GM12874 (cell line): Measurements from ENCODE around the gene BCKDK.

Source experiments
- CTCF ChIP-seq: IDR thresholded peaks from 2 replicates; pipeline ENCODE4 v1.5.1; 2011; ENCODE audit warnings: low read depth, mild to moderate bottlenecking, control low read depth, low read length, moderate library complexity; ENCODE audit not compliant: insufficient read depth

The BCKDK gene

DNA sequence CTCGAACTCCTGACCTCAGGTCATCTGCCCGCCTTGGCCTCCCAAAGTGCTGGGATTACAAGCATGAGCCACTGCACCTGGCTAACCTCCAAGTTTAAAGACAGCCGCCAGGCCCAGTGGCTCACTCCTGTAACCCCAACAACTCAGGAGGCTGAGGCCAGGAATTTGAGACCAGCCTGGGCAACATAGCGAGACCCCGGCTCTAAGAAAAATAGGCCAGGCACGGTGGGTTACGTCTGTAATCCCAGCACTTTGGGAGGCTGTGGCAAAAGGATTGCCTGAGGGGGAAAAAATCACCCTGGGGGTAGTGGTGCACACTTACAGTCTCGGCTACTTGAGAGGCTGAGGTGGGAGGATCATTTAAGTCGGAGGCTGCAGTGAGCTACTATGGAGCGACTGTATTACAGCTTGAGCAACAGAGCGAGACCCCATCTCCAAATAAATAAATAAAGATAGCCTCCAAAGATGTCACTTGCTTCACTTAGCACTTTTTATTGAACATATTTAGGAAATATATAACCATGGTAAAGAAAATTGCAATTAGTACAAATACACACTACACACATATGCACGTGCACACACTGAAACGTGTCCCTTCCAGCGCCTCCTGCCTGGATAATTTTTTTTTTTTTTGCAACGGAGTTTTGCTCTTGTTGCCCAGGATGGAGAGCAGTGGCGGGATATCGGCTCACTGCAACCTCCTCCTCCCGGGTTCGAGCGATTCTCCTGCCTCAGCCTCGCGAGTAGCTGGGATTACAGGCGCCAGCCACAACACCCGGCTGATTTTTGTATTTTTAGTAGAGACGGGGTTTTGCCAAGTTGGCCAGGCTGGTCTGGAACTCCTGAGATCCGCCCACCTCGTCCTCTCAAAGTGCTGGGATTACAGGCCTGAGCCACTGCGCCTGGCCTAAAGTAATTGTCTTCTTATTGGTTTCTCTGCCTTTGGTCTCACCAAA is 1.4 kb upstream of the BCKDK start:
- no peak for TF ChIP-seq CTCF

DNA sequence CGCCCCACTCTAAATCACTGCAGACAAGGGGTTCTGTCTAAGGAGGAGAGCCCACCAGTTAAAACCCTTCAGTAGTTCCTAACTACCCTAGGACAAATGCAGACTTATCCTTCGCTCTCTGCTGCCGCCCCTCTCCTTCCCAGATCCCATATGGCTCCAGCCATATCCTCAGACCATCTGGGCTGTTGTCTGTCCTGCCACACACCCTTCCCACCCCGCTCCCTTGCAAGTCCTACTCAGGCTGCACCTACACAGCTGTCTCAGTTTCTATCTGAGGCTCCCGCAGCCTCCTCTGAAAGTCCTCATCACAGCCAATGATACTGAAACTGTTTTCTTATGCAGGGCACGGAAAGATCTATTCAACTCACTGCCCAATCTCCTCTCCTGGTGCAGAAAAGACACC is 720 bp upstream of the BCKDK start:
- no peak for TF ChIP-seq CTCF

- no peak for TF ChIP-seq CTCF
Measured at GRCh38 chr16:31108794-31109558, 790 bp downstream of the BCKDK start.

DNA sequence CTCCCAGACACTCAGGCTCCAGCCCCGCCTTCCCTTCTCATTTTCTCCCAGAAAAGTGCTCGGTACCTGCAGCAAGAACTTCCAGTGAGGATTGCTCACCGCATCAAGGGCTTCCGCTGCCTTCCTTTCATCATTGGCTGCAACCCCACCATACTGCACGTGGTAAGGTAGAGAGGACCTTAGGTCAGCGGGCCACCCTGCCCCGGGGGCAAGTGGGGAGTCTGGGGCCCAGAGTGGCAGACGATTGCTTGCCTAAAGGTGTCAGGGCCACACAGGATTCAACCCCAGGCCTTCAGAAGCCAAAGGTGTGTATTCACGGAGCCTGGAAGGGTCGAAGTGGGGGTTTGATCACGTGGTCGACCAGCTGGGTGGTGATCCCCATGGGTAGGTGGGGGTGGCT is 1.4 kb downstream of the BCKDK start:
- TF ChIP-seq CTCF, result no peak

DNA sequence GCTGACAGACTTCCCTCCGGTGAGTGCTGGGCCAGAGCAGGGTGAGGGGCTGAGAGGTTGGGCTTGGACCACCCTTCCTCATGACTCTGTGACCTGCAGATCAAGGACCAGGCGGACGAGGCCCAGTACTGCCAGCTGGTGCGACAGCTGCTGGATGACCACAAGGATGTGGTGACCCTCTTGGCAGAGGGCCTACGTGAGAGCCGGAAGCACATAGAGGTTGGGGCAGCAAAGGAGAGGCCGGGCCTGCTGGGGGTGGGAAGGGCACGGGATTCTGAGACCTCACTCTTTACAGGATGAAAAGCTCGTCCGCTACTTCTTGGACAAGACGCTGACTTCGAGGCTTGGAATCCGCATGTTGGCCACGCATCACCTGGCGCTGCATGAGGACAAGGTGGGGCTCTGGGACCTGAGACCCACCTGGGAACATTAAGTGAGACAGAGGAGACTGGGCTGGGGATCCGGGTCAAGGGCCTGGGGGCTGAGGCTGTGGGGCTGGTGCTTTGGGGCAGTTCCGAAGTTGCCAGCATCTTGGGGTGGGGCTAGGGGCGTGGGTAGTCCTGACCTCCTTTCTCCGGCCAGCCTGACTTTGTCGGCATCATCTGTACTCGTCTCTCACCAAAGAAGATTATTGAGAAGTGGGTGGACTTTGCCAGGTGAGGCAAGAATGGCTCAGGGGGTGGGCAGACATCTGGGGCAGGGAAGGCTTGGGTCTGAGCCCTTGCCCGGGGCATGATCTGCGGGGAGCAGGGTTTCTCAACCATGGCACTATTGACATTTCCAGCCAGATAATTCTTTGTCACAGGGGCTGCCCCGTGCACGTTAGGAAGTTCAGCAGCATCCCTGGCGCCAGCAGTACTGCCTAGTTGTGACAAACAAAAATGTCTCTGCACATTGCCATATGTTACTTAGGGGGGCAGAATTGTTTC is 2.2 kb downstream of the BCKDK start:
- no peak for TF ChIP-seq CTCF

DNA sequence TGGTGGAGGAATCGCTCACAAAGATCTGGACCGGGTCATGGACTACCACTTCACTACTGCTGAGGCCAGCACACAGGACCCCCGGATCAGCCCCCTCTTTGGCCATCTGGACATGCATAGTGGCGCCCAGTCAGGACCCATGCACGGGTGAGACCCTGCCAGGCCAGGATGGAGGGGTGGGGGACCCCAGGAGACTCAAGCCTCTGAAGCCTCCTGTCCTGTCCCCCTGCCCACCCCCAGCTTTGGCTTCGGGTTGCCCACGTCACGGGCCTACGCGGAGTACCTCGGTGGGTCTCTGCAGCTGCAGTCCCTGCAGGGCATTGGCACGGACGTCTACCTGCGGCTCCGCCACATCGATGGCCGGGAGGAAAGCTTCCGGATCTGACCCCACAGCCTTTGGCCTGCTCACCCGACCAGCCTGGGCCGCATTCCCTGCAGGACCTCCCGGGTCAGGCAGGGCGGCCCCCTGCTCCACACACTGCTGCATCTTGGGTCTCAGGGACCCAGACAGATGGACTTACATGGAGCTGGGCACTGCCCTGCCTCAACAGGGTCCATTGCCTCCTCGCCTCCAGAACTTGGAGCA is 3.8 kb downstream of the BCKDK start:
- no peak for TF ChIP-seq CTCF

DNA sequence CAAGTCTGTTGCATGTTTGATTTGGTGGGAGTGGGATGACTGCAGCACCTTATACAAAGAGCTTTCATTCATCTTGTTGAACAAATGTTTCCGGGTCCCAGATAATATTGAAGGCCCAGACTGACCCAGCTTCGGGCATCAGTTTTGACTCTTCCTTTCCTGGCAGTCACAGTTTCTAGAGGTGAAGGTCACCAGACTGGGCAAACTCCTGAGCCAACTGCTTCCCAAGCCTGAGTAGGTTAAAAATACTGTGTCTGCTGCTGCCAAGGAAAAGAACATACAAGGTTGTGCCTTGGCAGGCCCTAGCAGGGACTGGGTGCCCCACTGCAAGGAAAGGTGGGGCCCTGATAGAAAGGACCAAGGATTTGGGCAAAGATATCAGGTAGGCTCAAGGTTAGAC is 4.5 kb downstream of the BCKDK start:
- TF ChIP-seq CTCF, result no peak
